Measurements from ENCODE around the gene TMEM174. TPM values are rescaled to one million over a fixed set of nuclear protein-coding genes. Genes with fewer than 3 reads are reported as not detected.

Gene TMEM174
- total RNA-seq, 1 experiment from 2014 or later, result not detected

DNA sequence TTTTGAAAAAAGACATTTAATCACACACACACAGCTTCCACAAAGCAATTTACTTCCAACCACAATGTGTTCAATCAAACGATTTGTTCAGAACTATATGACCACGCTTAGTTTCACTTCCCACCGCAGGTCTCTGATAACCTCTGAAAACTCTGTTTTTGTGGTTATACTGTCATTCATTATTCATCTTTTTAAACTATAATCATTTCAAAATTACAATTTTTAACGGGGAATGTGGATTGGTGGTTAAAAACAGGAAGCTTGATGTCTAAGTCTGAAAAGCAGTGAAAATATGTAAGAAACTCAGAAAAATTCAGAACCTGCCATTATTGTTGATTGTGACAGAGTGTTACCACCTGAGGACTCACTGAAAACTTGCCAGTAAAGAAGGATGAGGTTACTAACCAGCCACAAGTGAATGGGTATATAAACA is 12.7 kb upstream of the TMEM174 start:
- no peaks in the 10 kb centered on the region for H3K27me3 ChIP-seq (replicated peaks)
- peaks cover 21% of the 10 kb centered on the region for H3K4me1 ChIP-seq (replicated peaks)
- no peak overlapping the region for H3K27ac ChIP-seq
- H3K9me3 ChIP-seq (replicated peaks), result no peaks in the 10 kb centered on the region
- H3K36me3 ChIP-seq, result no peaks in the 10 kb centered on the region
- no peak overlapping the region for H3K4me3 ChIP-seq
- no peak for DNase-seq (ENCODE audit: low read depth in 1 of 2, low spot score in 2 of 2)

DNA sequence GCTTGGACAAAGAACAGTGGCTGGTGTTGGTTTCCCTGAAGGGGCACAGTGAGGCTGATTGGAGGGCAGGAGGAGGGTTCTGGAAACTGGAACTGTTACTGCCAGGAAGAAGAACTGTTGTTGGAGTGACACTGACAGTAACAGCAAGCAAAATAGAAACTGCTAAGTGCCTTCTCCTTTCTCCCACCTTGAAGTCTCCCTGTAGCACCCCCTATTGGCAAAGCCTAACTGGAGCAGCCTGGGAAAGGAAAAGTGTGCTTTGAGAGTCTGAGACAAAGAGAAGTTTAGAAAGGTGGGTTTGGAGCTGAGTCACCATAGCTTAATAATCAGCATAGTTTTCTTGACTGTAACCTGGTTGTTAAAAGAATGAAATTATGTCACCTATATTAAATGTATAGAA is 2.5 kb upstream of the TMEM174 start:
- Histone ChIP-seq H3K9me3 (replicated peaks) (no peaks in the 10 kb centered on the region), H3K4me3 (no peak overlapping the region), H3K27ac (no peak overlapping the region), H3K27me3 (replicated peaks) (no peaks in the 10 kb centered on the region), H3K36me3 (no peaks in the 10 kb centered on the region), H3K4me1 (replicated peaks) (no peaks in the 10 kb centered on the region)
- peak in 1 of 2 experiments; percentile 27 for DNase-seq (ENCODE audit: low read depth in 1 of 2, low spot score in 2 of 2)

DNA sequence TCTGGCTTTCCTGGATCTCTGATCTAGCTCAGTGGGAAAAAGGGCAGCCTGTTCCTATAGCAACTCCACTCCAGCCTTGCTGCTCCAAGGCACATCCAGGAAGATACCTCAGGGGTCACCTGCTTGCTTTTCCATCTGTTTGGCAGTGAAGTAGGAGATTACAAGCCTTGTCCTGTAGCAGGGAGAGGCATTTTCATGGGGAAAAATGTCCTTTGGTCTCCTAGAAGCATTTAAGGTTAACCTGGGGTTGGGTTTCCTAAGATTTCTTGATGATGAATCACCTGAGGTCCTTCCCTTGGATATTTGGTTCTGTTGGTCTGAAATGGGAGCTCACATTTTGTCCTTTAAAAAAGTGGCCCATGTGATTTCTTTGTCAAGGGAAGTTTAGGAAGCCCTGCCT is 1.5 kb upstream of the TMEM174 start:
- DNase-seq (ENCODE audit: low read depth in 1 of 2, low spot score in 2 of 2), result no peak
- Histone ChIP-seq H3K36me3 (no peaks in the 10 kb centered on the region), H3K27me3 (replicated peaks) (no peaks in the 10 kb centered on the region), H3K9me3 (replicated peaks) (no peaks in the 10 kb centered on the region), H3K4me3 (no peak overlapping the region), H3K4me1 (replicated peaks) (no peaks in the 10 kb centered on the region), H3K27ac (no peak overlapping the region)

DNA sequence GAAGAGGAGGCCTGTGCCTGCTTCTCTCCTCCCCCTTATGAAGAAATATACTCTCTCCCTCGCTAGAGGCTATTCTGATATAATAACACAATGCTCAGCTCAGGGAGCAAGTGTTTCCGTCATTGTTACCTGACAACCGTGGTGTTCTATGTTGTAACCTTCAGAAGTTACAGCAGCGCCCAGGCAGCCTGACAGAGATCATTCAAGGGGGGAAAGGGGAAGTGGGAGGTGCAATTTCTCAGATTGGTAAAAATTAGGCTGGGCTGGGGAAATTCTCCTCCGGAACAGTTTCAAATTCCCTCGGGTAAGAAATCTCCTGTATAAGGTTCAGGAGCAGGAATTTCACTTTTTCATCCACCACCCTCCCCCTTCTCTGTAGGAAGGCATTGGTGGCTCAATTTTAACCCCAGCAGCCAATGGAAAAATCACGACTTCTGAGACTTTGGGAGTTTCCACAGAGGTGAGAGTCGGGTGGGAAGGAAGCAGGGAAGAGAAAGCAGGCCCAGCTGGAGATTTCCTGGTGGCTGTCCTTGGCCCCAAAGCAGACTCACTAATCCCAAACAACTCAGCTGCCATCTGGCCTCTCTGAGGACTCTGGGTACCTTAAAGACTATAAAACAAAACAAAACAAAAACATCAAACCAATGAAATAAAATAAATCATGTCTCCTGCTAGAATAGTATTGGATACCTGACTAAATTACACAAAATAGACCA is 1.3 kb downstream of the TMEM174 start:
- no peak for DNase-seq (ENCODE audit: low read depth in 1 of 2, low spot score in 2 of 2)
- H3K4me3 ChIP-seq, result no peak overlapping the region
- H3K9me3 ChIP-seq (replicated peaks), result no peaks in the 10 kb centered on the region
- no peaks in the 10 kb centered on the region for H3K36me3 ChIP-seq
- no peak overlapping the region for H3K27ac ChIP-seq
- H3K4me1 ChIP-seq (replicated peaks), result no peaks in the 10 kb centered on the region
- no peaks in the 10 kb centered on the region for H3K27me3 ChIP-seq (replicated peaks)

DNA sequence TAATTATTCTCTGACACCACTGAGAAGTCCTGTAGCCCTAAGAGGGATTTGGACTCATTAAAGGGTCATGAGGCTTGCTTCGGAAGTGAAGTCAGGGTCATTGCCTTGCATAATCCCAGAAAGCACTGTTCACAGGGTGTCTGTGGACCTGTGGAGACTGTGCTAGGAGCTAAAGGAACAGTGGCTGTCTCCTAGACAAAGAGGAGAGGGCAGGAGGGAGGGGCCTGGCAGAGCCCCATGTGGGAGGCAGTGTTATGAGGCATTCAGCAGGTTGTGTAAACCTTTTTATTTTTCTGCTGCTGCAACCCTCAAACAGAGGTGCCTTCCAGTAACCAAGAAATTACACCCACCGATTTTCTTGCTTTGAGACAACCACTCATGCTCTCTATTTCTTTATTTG is 3.3 kb downstream of the TMEM174 start:
- Histone ChIP-seq H3K4me1 (replicated peaks) (no peaks in the 10 kb centered on the region), H3K27ac (no peak overlapping the region), H3K27me3 (replicated peaks) (no peaks in the 10 kb centered on the region), H3K36me3 (no peaks in the 10 kb centered on the region), H3K9me3 (replicated peaks) (no peaks in the 10 kb centered on the region), H3K4me3 (no peak overlapping the region)
- DNase-seq (ENCODE audit: low read depth in 1 of 2, low spot score in 2 of 2), result no peak

DNA sequence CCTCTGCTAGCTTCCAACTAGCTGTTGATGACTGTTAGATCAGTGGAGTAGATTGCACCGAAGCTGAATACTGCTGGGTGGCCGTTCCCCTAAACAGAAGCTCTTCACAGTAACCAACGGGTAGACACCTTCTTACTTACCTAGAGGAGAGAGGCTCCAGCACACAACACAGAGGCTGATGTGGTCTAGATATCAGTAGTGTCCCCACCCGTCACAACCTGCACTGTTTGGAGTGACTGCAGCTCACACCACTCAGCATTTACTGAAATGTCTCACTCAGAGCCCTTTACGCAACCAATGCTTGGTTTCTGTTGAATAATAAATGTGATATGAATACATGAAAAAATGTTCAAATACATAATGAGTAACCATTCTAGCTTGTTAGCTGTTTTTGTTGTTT is 5.3 kb downstream of the TMEM174 start:
- no peaks in the 10 kb centered on the region for H3K27me3 ChIP-seq (replicated peaks)
- H3K9me3 ChIP-seq (replicated peaks), result no peaks in the 10 kb centered on the region
- no peak for DNase-seq (ENCODE audit: low read depth in 1 of 2, low spot score in 2 of 2)
- no peaks in the 10 kb centered on the region for H3K36me3 ChIP-seq
- no peak overlapping the region for H3K27ac ChIP-seq
- no peaks in the 10 kb centered on the region for H3K4me1 ChIP-seq (replicated peaks)
- no peak overlapping the region for H3K4me3 ChIP-seq

DNA sequence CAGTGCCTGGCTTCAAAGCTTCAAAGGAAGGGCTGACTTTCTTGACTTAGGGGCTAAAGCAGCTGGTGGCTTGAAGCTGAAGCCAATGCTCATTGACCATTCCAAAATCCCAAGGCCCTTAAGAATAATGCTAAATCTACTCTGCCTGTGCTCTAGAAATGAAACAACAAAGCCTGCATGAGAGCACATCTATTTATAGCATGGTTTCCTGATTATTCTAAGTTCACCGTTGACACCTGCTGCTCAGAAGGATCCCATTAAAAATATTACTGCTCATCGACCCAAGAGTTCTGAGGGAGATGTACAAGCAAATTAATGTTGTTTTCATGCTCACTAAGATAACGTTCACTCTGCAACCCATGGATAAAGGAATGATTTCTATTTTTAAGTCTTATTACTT is 6.7 kb downstream of the TMEM174 start:
- no peak overlapping the region for H3K27ac ChIP-seq

DNA sequence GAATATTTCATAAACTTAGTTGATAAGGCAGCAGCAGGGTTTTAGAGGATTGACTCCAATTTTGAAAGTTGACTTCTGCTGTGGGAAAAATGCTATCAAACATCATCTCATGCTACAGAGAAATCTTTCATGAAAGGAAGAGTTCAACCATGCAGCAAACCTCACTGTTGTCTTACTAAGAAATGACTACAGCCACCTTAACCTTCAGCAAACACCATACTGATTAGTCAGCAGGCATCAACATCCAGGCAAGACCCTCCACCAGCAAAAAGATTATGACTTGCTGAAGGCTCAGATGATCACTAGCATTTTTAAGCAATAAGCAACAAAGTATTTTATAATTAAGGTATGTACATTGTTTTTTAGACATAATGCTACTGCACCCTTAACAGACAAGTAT is 7.6 kb downstream of the TMEM174 start:
- H3K9me3 ChIP-seq (replicated peaks), result no peaks in the 10 kb centered on the region
- no peak overlapping the region for H3K27ac ChIP-seq
- no peaks in the 10 kb centered on the region for H3K36me3 ChIP-seq
- H3K27me3 ChIP-seq (replicated peaks), result no peaks in the 10 kb centered on the region
- no peak overlapping the region for H3K4me3 ChIP-seq
- no peak for DNase-seq (ENCODE audit: low read depth in 1 of 2, low spot score in 2 of 2)
- H3K4me1 ChIP-seq (replicated peaks), result no peaks in the 10 kb centered on the region

More for the DNA sequence above, 6.7 kb downstream of the TMEM174 start:
- no peaks in the 10 kb centered on the region for H3K9me3 ChIP-seq (replicated peaks)
- no peak for DNase-seq (ENCODE audit: low read depth in 1 of 2, low spot score in 2 of 2)
- no peaks in the 10 kb centered on the region for H3K4me1 ChIP-seq (replicated peaks)
- no peak overlapping the region for H3K4me3 ChIP-seq
- no peaks in the 10 kb centered on the region for H3K36me3 ChIP-seq
- no peaks in the 10 kb centered on the region for H3K27me3 ChIP-seq (replicated peaks)

DNA sequence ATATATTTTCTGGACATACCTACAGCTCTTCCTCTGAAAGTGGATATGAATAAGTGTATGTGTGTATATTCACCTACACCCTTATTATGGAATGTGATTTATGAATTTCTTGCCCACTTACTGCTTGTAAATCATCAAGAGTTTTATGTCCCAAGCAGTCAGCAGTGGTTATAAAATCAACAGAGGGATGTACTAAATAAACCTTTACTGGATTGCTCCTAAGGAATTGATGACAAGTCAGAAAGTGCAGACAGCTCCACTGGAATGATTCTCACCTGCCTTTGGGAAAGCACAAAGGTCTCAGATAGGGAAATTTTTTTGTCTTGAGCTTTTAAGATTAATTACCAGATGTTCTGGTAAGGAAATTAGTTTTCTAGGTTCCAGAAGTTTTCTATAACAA is 9.3 kb downstream of the TMEM174 start:
- H3K36me3 ChIP-seq, result no peaks in the 10 kb centered on the region
- H3K27me3 ChIP-seq (replicated peaks), result no peaks in the 10 kb centered on the region
- no peak for DNase-seq (ENCODE audit: low read depth in 1 of 2, low spot score in 2 of 2)
- H3K4me3 ChIP-seq, result no peak overlapping the region
- no peaks in the 10 kb centered on the region for H3K9me3 ChIP-seq (replicated peaks)
- no peaks in the 10 kb centered on the region for H3K4me1 ChIP-seq (replicated peaks)
- no peak overlapping the region for H3K27ac ChIP-seq

DNA sequence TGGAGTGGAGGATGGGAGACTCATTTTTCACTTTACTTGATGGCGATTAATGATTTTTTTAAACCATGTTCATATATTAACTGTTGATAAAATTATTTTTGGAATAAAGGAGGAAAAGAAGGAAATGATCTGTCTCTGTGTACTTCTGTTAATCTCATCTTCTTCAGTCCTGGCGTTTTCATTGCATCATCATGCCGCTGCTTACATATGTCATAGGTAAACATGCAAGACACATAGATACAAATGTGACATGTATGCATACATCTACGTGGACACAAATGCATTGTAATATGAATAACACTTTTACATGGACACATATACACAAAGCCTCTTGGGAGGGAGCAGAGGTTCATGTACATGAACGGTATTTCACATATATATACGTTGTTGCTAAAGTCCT is 10.0 kb downstream of the TMEM174 start:
- Histone ChIP-seq H3K4me1 (replicated peaks) (no peaks in the 10 kb centered on the region), H3K9me3 (replicated peaks) (no peaks in the 10 kb centered on the region), H3K4me3 (no peak overlapping the region)

DNA sequence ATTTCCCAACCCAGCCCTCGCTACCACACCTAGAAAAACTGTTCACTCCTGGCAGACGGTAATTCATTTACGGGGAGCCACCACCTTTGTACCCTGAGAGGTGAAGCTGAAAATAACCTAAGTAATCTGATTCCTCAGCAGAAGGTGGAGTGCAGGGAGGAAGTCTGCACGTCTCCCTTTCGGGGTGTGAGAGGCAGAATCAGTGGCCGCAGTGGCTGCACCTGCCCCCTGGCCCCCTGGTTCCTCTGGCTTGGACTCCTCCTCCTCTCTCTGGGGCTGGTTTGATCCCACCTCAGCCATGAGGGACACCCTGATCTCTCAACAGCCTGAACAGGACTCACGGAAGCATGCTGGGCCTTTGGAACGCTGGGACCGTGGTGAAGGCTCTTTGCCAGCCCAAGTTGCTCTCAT is 10.5 kb downstream of the TMEM174 start:
- Histone ChIP-seq H3K4me3 (no peak overlapping the region), H3K9me3 (replicated peaks) (no peaks in the 10 kb centered on the region), H3K27ac (no peak overlapping the region), H3K4me1 (replicated peaks) (no peaks in the 10 kb centered on the region; the same call in 1 of the 2 replicates), H3K27me3 (replicated peaks) (no peaks in the 10 kb centered on the region), H3K36me3 (no peaks in the 10 kb centered on the region)
- no peak for DNase-seq (ENCODE audit: low read depth in 1 of 2, low spot score in 2 of 2)

More for the DNA sequence above, 10.0 kb downstream of the TMEM174 start:
- H3K36me3 ChIP-seq, result no peaks in the 10 kb centered on the region
- no peak overlapping the region for H3K27ac ChIP-seq
- no peak for DNase-seq (ENCODE audit: low read depth in 1 of 2, low spot score in 2 of 2)
- no peaks in the 10 kb centered on the region for H3K27me3 ChIP-seq (replicated peaks)

DNA sequence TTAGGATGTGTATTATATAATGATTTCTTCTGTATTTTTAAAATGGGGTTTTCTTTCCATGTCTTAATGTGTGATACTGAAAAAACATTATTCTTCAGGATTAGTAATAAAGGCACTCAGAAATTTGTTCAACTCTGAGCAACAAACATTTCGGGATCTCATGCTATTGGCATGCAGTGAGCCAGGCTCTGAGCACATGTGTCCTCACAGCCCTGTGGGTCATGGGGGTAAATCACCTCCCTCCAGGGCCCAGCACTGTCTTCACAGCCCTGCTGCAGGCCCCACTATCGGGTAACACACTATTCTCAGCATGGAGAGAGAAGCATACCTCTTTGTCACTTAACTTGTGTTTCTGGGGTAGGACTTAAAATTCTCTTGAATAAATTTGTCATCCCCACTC is 14.0 kb downstream of the TMEM174 start:
- Histone ChIP-seq H3K27ac (no peak overlapping the region), H3K27me3 (replicated peaks) (no peaks in the 10 kb centered on the region), H3K4me1 (replicated peaks) (peaks cover 17% of the 10 kb centered on the region), H3K9me3 (replicated peaks) (no peaks in the 10 kb centered on the region), H3K4me3 (no peak overlapping the region), H3K36me3 (no peaks in the 10 kb centered on the region)
- no peak for DNase-seq (ENCODE audit: low read depth in 1 of 2, low spot score in 2 of 2)

DNA sequence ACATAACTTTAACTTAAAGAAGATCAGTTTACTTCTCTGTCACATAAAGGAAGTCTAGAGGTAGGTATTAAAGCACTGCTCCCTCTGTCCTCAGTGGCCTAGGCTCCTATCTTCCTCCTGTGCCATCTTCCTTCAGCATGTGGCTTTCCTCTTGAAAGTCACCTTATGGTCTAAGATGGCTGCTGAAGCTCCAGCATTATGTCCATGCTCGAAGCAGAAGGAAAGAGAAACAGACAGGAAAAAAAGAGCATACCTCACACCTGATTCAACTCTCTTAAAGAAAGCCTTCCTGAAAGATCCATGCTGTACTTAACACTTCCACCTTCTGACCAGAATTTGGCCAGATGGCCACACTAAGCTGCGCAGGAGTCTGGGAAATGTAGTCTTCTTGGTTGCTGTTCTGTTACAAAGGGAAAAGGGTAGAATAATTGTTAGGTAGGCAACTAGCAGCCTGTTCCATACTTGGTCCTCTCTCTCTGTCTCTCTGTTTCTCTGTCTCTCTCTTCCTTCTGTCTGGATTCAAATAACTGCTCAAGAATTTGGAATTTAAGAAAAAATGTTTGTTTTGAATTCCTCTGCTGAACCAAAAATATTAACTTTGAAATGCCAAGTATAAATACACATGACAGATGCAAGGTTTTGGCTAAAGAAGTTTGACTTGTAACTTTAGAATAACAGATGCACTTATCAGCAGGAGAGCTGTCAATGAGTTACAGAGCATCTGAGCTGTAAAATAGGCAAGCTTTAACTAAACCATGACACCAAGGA is 16.0 kb downstream of the TMEM174 start:
- Histone ChIP-seq H3K4me1 (replicated peaks) (peaks cover 17% of the 10 kb centered on the region), H3K4me3 (no peak overlapping the region), H3K27ac (no peak overlapping the region), H3K36me3 (no peaks in the 10 kb centered on the region), H3K9me3 (replicated peaks) (no peaks in the 10 kb centered on the region), H3K27me3 (replicated peaks) (no peaks in the 10 kb centered on the region)
- DNase-seq (ENCODE audit: low read depth in 1 of 2, low spot score in 2 of 2), result peak in 1 of 2 experiments; percentile 33

DNA sequence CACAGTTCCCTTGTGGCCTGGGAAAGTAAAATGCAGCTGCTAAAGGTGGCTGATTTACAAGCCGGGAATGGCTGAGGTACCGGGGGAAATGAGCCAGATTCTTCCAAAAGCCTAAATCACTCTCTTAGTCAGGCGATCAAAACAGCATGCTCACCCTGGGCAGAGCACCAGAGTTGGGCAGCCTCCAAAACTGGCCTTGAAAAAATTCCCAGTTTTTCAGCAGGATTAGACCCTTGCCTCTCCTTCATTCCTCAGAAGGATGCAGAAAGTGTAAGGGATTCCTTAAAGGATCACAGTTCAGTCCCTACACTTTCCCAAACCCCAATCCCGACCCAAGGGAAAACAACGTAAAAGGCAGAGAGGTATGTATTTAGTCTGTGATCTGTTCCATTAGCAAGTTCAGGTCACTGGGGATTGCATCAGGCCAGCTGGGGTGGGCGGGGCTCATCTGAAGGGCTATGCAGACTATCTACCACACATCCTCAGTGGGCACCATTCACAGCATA is 16.9 kb downstream of the TMEM174 start:
- Histone ChIP-seq H3K27ac (no peak overlapping the region), H3K36me3 (no peaks in the 10 kb centered on the region), H3K4me3 (no peak overlapping the region), H3K27me3 (replicated peaks) (no peaks in the 10 kb centered on the region), H3K9me3 (replicated peaks) (no peaks in the 10 kb centered on the region), H3K4me1 (replicated peaks) (peaks cover 17% of the 10 kb centered on the region)
- no peak for DNase-seq (ENCODE audit: low read depth in 1 of 2, low spot score in 2 of 2)

All from SJSA1 (cell line).